ENCODE measurements around the gene PIWIL4.

Gene PIWIL4

DNA sequence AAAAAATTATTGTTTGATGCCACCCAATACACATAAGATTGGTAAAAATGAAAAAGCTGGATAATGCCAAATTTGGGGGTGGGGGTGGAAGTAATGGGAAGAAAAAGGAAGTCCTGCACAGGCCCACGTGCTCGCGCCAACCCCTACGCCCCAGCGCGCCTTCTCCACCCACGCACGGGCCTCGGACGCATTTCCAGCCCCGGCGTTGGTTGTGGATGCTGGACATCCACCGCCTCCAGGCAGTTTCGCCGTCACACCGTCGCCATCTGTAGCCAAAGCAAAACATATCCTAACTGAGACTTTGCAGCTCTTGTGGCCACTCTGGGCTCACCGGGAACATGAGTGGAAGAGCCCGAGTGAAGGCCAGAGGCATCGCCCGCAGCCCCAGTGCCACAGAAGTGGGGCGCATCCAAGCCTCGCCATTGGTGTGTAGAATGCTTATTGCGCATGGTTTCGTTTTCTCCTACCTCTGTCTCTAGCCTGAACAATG, at the start of gene PIWIL4:
PIWIL4 (plus strand) TSS at position 188 of the 490 bp plus-strand sequence; CDS start at position 339, 151 bp downstream.
- Histone ChIP-seq H3K4me3 (ENCODE audit: low read depth, low read length) (no peak within 1 kb of the TSS), H3K4me1 (ENCODE audit: control insufficient read depth, insufficient read depth, low read length) (peaks cover 3% of the 10 kb centered on the region), H3K9me3 (ENCODE audit: control insufficient read depth, insufficient read depth, low read length) (no peaks in the 10 kb centered on the region), H3K9ac (ENCODE audit: low read depth, low read length) (no peak within 1 kb of the TSS), H3K36me3 (ENCODE audit: control insufficient read depth, insufficient read depth, low read length) (no peaks in the 10 kb centered on the region), H3K27me3 (ENCODE audit: control insufficient read depth, insufficient read depth, low read length) (no peaks in the 10 kb centered on the region)

DNA sequence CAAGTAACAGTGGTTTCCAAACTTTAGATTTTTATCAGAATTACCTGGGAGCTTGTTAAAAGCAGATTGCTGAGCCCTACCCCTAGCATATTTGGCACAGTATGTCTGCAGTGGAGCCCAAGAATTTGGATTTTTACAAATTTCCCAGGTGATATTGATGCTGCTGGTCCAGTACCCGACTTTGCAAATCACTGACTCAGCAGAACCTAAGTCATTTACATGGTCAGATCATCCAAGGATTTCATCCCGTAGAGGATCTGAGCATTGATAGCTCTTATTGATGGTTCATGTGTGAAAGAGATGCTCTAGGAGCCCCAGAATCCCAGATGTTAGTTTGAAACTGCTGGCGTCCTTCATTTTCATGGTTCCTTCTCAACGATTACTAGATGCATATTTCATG, 48.9 kb upstream of the PIWIL4 start:
- Histone ChIP-seq H3K4me3 (ENCODE audit: low read depth, low read length) (no peak overlapping the region), H3K9ac (ENCODE audit: low read depth, low read length) (no peak overlapping the region), H3K27me3 (ENCODE audit: control insufficient read depth, insufficient read depth, low read length) (peaks cover 12% of the 10 kb centered on the region), H3K4me1 (ENCODE audit: control insufficient read depth, insufficient read depth, low read length) (no peaks in the 10 kb centered on the region), H3K9me3 (ENCODE audit: control insufficient read depth, insufficient read depth, low read length) (no peaks in the 10 kb centered on the region), H3K36me3 (ENCODE audit: control insufficient read depth, insufficient read depth, low read length) (no peaks in the 10 kb centered on the region)

DNA sequence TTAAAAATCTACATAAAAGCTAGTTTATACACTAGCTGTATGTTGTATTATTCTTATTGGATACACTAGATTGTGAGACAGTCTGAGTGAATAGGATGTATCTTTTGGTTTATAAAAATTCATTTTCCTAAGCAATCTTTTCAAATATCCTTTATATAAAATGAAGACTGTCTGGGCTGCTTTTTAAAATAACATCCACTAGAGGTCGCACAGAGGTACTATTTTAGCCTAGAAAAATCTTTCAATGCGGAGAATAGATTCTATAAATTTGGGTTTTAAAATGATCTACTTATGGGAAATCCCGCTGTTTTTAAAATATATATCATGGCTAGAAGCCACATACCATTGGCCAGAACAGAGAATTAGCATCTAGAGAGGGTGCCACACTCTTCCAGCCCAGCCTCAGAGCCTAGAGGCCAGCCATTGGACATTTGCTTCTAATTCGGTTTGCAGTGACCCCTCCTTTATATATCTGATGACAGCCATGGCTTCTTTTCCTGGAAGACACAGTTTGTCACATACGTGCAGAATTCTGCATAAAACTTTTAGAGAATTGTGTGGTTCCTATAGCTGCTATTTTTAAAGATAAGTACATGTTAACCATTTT, 47.6 kb upstream of the PIWIL4 start:
- H3K9me3 ChIP-seq (ENCODE audit: control insufficient read depth, insufficient read depth, low read length), result no peaks in the 10 kb centered on the region
- no peak overlapping the region for H3K9ac ChIP-seq (ENCODE audit: low read depth, low read length)
- H3K36me3 ChIP-seq (ENCODE audit: control insufficient read depth, insufficient read depth, low read length), result no peaks in the 10 kb centered on the region
- H3K4me3 ChIP-seq (ENCODE audit: low read depth, low read length), result no peak overlapping the region
- no peaks in the 10 kb centered on the region for H3K4me1 ChIP-seq (ENCODE audit: control insufficient read depth, insufficient read depth, low read length)
- H3K27me3 ChIP-seq (ENCODE audit: control insufficient read depth, insufficient read depth, low read length), result peaks cover 3% of the 10 kb centered on the region

DNA sequence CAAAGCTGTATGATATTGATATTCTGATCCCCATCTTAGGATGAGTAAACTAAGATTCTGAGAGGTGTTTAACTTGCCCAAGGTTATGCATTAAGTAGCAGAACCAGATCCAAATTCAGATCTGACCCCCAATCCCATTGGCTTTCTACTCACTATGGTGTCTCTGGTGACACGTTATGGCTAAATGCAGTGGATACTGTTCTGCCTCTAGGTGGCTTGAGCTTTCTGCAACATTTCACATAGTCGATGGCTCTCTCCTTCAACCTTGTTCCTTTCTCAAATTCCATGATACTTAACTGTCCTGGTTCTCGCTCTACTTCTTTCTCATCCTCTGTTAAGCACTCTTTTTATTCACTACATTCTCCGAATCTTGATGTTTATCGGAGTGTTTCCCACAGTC, 45.5 kb upstream of the PIWIL4 start:
- H3K36me3 ChIP-seq (ENCODE audit: control insufficient read depth, insufficient read depth, low read length), result no peaks in the 10 kb centered on the region
- no peak overlapping the region for H3K9ac ChIP-seq (ENCODE audit: low read depth, low read length)
- no peak overlapping the region for H3K4me3 ChIP-seq (ENCODE audit: low read depth, low read length)
- H3K9me3 ChIP-seq (ENCODE audit: control insufficient read depth, insufficient read depth, low read length), result no peaks in the 10 kb centered on the region
- no peaks in the 10 kb centered on the region for H3K27me3 ChIP-seq (ENCODE audit: control insufficient read depth, insufficient read depth, low read length)
- H3K4me1 ChIP-seq (ENCODE audit: control insufficient read depth, insufficient read depth, low read length), result no peaks in the 10 kb centered on the region

DNA sequence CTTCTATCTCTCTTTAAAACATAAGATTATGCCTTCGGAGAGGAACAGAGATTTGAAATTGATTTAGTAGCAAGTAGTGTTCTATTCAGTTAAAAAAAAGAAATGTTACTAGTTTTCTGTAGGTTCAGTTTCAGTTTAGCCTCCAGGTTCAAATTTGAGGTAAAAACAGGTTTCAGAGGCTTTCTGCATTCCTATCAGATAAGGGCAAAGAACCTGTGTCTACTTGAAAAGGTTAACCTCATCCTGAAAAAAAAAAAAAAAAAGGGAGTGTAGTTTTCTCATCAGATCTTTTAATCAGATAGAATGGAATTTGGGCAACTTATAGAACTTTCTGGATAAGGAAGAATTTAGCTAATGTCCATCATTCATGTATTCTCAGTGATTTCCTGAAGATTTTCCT, 42.8 kb upstream of the PIWIL4 start:
- peaks cover 3% of the 10 kb centered on the region for H3K27me3 ChIP-seq (ENCODE audit: control insufficient read depth, insufficient read depth, low read length)
- no peak overlapping the region for H3K4me3 ChIP-seq (ENCODE audit: low read depth, low read length)
- no peaks in the 10 kb centered on the region for H3K36me3 ChIP-seq (ENCODE audit: control insufficient read depth, insufficient read depth, low read length)
- no peak overlapping the region for H3K9ac ChIP-seq (ENCODE audit: low read depth, low read length)
- no peaks in the 10 kb centered on the region for H3K4me1 ChIP-seq (ENCODE audit: control insufficient read depth, insufficient read depth, low read length)
- H3K9me3 ChIP-seq (ENCODE audit: control insufficient read depth, insufficient read depth, low read length), result no peaks in the 10 kb centered on the region

DNA sequence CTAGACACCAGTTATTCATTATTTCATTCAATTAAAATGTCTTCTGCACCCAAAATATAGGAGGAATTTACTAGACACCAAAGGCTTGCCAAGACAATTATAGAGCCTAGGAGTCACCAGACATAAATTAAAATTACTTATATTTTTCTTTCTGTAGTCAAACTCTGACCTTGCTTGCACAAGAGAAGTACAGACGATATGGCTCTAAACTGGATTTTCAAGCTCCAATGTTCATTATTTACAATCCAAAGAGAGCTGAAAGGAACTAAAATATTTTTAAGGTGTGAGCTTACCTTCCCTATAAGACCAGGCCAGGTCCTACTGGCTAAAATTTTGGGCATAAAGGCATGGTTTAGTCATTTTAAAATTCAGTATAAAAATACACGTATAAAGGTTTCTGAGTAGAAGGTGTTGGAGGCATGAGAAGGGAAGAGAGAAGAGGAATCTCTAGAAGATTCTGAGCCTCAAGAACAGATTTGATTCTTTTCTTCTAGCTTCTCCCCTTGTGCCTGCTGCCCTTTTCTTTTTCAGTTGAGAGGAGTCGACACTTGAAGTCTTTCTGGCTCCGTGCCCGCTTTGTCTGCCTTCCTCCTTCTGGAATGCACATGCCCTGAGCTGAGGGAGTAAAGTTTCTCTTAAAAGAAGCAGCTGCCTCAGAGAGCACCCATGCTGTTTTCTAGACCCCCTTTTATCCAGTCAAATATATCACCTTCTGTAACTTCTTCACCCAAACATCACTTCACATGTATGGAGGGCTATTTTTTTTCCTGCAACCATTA, 41.4 kb upstream of the PIWIL4 start:
- Histone ChIP-seq H3K27me3 (ENCODE audit: control insufficient read depth, insufficient read depth, low read length) (peaks cover 3% of the 10 kb centered on the region), H3K9ac (ENCODE audit: low read depth, low read length) (no peak overlapping the region), H3K36me3 (ENCODE audit: control insufficient read depth, insufficient read depth, low read length) (no peaks in the 10 kb centered on the region), H3K4me3 (ENCODE audit: low read depth, low read length) (no peak overlapping the region), H3K4me1 (ENCODE audit: control insufficient read depth, insufficient read depth, low read length) (no peaks in the 10 kb centered on the region), H3K9me3 (ENCODE audit: control insufficient read depth, insufficient read depth, low read length) (no peaks in the 10 kb centered on the region)

DNA sequence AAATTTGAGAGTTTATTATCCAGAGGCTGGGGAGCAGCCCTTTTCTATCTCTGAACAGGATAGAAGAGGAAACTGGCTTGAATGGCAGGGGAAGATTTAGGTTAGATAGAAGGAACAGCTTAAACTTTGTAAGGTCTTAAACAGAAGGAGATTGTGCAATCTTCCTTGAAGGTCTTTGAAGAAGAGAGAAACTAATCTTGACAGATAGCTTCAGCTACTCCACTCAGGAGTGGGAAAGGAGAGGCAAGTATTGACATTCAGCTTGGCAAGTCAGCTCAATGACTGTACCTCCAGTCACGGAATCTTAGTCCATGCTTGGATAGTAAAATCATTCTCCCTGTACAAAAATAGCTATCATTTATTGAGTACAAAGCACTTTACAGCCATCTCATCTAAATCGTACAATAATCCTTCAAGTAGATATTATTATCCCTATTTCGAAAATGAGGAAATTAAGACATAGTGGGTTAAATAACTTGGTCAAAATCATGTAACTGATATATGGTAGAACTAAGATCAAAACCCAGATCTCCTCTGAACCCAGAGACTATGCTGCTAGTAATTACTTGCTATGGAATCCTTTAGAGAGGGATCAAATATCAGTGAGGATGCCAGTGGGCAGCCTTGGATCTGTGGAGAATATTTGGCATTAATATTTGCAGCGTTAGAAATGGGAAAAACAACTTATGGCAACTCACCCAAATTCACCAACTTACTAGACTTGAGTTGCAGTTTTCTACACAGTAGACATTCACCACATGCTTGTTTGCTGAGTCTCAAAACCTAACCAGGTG, 40.3 kb upstream of the PIWIL4 start:
- Histone ChIP-seq H3K4me1 (ENCODE audit: control insufficient read depth, insufficient read depth, low read length) (no peaks in the 10 kb centered on the region), H3K27me3 (ENCODE audit: control insufficient read depth, insufficient read depth, low read length) (peaks cover 3% of the 10 kb centered on the region), H3K9me3 (ENCODE audit: control insufficient read depth, insufficient read depth, low read length) (no peaks in the 10 kb centered on the region), H3K36me3 (ENCODE audit: control insufficient read depth, insufficient read depth, low read length) (no peaks in the 10 kb centered on the region), H3K4me3 (ENCODE audit: low read depth, low read length) (no peak overlapping the region), H3K9ac (ENCODE audit: low read depth, low read length) (no peak overlapping the region)

DNA sequence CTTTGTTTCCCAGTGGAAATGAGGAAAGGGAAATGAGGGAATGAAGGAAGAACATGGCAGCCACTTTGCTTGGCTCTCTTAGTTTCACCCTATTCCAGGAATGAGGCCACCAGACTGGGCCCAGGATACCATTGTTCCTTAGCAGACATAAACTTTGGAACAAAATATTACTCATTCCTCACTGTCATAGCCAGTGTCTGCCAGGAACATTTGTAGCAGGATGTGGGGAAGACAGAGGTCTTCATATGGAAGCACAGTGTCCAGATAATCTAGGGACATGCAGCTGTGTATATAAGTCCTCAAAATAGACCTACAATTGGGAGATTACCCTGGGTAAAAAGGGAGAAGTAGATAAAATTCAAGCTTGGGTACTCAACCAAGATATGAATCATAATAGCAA, 38.6 kb upstream of the PIWIL4 start:
- no peak overlapping the region for H3K9ac ChIP-seq (ENCODE audit: low read depth, low read length)
- no peaks in the 10 kb centered on the region for H3K36me3 ChIP-seq (ENCODE audit: control insufficient read depth, insufficient read depth, low read length)
- H3K4me1 ChIP-seq (ENCODE audit: control insufficient read depth, insufficient read depth, low read length), result no peaks in the 10 kb centered on the region
- peaks cover 3% of the 10 kb centered on the region for H3K27me3 ChIP-seq (ENCODE audit: control insufficient read depth, insufficient read depth, low read length)
- H3K9me3 ChIP-seq (ENCODE audit: control insufficient read depth, insufficient read depth, low read length), result no peaks in the 10 kb centered on the region
- no peak overlapping the region for H3K4me3 ChIP-seq (ENCODE audit: low read depth, low read length)

DNA sequence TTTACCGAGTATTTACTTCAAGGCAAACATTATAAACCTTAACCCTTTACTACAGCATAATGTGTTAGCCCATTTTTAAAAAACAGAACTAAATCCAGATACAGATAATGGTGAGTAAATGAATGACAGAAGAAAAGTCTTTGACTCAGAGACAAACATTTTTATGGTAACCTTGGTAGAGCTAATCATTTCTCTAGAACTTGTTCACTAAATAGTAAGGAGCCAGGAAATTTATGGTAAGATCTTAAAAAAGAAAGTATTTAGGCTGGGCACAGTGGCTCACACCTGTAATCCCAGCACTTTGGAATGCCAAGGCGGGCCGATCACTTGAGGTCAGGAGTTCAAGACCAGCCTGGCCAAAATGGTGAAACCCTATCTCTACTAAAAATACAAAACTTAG, 35.0 kb upstream of the PIWIL4 start:
- Histone ChIP-seq H3K36me3 (ENCODE audit: control insufficient read depth, insufficient read depth, low read length) (no peaks in the 10 kb centered on the region), H3K9me3 (ENCODE audit: control insufficient read depth, insufficient read depth, low read length) (no peaks in the 10 kb centered on the region), H3K4me3 (ENCODE audit: low read depth, low read length) (no peak overlapping the region), H3K9ac (ENCODE audit: low read depth, low read length) (no peak overlapping the region), H3K27me3 (ENCODE audit: control insufficient read depth, insufficient read depth, low read length) (no peaks in the 10 kb centered on the region), H3K4me1 (ENCODE audit: control insufficient read depth, insufficient read depth, low read length) (no peaks in the 10 kb centered on the region)

DNA sequence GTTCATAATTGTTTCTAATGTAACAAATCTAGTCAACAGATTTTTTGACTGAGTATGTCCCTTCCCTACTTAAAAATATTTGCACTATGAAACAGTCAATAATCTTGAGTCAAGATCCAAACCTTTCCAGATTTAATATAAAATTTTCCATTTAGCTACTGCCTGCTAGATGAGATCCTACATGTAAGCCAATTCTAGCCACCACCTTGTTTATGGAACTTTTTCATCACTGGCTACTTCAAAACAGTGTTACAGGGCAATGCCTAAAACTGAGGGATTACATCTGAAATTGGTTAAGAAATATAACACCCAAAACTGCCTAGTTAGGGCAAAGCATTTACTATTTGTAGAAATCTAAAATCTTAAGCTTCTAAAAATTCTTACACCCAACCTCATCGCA, 34.0 kb upstream of the PIWIL4 start:
- H3K9ac ChIP-seq (ENCODE audit: low read depth, low read length), result no peak overlapping the region
- H3K4me3 ChIP-seq (ENCODE audit: low read depth, low read length), result no peak overlapping the region
- no peaks in the 10 kb centered on the region for H3K9me3 ChIP-seq (ENCODE audit: control insufficient read depth, insufficient read depth, low read length)
- no peaks in the 10 kb centered on the region for H3K4me1 ChIP-seq (ENCODE audit: control insufficient read depth, insufficient read depth, low read length)
- H3K36me3 ChIP-seq (ENCODE audit: control insufficient read depth, insufficient read depth, low read length), result no peaks in the 10 kb centered on the region
- H3K27me3 ChIP-seq (ENCODE audit: control insufficient read depth, insufficient read depth, low read length), result no peaks in the 10 kb centered on the region

DNA sequence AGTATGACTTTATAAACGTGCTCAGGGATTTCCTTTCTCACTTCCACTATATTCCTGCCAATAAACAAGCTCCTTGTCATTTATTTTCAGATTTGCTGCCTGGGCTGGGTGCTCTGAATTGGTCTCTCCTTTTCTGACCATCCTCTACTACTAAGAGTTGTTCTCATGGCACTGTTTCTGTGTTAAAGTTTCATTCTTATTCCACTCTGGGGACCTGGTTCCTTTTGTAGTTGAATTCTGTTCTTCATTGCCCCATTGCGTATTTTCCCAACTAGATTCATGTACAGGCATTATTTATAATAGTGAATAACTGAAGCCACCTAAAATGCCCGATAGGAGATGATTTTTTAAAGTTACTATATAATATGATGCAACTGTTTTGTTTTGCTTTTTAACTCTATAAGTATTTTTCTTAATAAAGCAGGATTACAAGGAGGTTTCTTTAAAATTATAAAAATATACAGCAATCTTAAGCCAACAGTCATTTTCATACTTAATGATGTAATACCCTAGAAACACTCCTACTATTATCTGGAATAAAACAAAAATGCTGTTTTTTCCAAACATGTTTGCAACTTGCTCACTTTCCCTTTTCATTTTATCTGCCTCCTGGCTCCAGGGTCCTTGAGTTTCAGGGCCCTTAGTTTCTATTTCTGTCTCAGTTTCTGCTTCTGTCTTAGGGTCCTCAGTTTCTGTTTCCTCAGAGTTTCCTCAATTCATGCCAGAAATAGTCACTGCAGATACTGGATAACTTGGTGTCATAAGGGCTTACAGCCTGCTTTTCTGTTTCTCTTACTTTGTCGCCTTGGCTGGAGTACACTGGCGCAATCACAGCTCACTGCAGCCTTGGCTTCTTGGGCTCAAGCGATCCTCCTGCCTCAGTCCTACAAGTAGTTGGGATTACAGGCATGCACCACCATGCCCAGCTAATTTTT, 33.2 kb upstream of the PIWIL4 start:
- Histone ChIP-seq H3K4me1 (ENCODE audit: control insufficient read depth, insufficient read depth, low read length) (no peaks in the 10 kb centered on the region), H3K9me3 (ENCODE audit: control insufficient read depth, insufficient read depth, low read length) (no peaks in the 10 kb centered on the region), H3K36me3 (ENCODE audit: control insufficient read depth, insufficient read depth, low read length) (no peaks in the 10 kb centered on the region), H3K4me3 (ENCODE audit: low read depth, low read length) (no peak overlapping the region), H3K9ac (ENCODE audit: low read depth, low read length) (no peak overlapping the region), H3K27me3 (ENCODE audit: control insufficient read depth, insufficient read depth, low read length) (no peaks in the 10 kb centered on the region)

All from iPS-15b (cell line).